Bronchial epithelial cell (primary cell): ENCODE data around the gene THSD4. TPM values are rescaled to one million over a fixed set of nuclear protein-coding genes. Genes with fewer than 3 reads are reported as not detected.

Experiments used
- DNase-seq: peaks from one replicate; pipeline ENCODE4 v3.0.0-alpha.2; 2010; ENCODE audit warnings: low read depth
- FAIRE-seq: peaks from 2 replicates; lab custom pipeline; 2011; peaks lifted over from hg19 to GRCh38; lab: Jason Lieb, UNC
- H3K27me3 ChIP-seq: 2 replicates; pipeline ENCODE4 v1.5.1; 2011; ENCODE audit warnings: low read length; ENCODE audit not compliant: control insufficient read depth, insufficient read depth
- H3K36me3 ChIP-seq: 2 replicates; pipeline ENCODE4 v1.5.1; 2011; ENCODE audit warnings: low read length; ENCODE audit not compliant: control insufficient read depth, insufficient read depth
- H3K4me3 ChIP-seq: 2 replicates; pipeline ENCODE4 v1.5.1; 2011; ENCODE audit warnings: mild to moderate bottlenecking, low read depth, low read length, control low read depth
- total RNA-seq: library from RNA; depleted of rRNA; stranded (reverse); fragments of >200 nt; gene quantifications from 2 replicates; pipeline ENCODE4 v1.2.1, GENCODE V29; 2014
- TF ChIP-seq, protein P1 (sequence below): IDR thresholded peaks from 2 replicates; pipeline ENCODE4 v1.5.1; 2011; ENCODE audit warnings: mild to moderate bottlenecking, moderate library complexity, low read length, control low read depth, inconsistent platforms; ENCODE audit not compliant: insufficient read depth, severe bottlenecking

THSD4 gene
- total RNA-seq, 1 donor from 2014 or later, result 14.5 TPM

DNA sequence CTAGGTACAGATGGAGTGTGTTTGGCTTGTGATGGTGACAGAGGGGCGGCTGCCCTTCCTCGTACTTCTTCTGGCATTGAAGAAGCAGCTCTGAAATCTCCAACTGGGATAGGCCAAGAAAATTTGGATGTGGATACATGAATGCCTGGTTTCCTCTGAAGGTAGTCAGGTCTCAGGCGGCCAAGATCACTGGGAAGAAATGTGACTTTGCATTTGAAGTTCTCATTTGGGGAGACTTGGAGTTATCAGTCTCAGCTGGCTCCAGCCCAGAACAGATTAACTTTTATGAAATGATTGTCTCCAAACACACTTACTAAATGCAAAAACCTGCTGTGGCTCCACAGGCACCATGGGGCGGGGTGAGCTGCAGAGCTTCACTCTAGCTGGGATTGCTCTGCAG is 215.9 kb downstream of the THSD4 start:
- H3K36me3 ChIP-seq, result no peaks in the 10 kb centered on the region
- no peaks in the 10 kb centered on the region for H3K27me3 ChIP-seq
- H3K4me3 ChIP-seq, result no peak overlapping the region
- FAIRE-seq, result no peak
- TF ChIP-seq, protein P1, sequence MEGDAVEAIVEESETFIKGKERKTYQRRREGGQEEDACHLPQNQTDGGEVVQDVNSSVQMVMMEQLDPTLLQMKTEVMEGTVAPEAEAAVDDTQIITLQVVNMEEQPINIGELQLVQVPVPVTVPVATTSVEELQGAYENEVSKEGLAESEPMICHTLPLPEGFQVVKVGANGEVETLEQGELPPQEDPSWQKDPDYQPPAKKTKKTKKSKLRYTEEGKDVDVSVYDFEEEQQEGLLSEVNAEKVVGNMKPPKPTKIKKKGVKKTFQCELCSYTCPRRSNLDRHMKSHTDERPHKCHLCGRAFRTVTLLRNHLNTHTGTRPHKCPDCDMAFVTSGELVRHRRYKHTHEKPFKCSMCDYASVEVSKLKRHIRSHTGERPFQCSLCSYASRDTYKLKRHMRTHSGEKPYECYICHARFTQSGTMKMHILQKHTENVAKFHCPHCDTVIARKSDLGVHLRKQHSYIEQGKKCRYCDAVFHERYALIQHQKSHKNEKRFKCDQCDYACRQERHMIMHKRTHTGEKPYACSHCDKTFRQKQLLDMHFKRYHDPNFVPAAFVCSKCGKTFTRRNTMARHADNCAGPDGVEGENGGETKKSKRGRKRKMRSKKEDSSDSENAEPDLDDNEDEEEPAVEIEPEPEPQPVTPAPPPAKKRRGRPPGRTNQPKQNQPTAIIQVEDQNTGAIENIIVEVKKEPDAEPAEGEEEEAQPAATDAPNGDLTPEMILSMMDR, result no peak
- no peak for DNase-seq

DNA sequence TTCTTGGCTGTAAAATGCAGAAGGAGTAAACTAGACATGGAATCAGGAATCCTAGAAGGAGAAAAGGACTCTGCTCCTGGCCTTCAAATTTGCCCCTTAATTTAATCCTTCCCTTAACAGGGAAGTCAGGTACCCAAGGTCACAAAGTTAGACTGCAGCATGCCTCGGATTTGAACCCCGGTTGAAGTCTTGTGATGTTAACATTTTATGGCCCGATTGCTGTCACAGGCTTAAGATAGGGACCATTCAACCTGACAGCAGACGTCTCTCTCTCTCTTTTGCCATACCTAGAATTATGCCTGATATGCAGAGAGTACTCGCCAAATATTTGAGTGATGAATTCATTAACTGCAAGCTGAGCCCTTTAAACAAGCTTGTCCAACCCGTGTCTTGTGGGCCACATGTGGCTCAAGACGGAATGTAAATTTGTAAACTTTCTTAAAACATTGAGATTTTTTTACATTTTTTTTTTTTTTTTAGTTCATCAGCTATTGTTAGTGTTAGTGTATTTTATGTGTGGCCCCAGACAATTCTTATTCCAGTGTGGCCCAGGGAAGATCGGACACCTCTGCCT is 217.2 kb downstream of the THSD4 start:
- FAIRE-seq (no peak), DNase-seq (no peak)
- Histone ChIP-seq H3K4me3 (no peak overlapping the region), H3K27me3 (no peaks in the 10 kb centered on the region), H3K36me3 (no peaks in the 10 kb centered on the region)
- TF ChIP-seq, protein P1, result no peak

DNA sequence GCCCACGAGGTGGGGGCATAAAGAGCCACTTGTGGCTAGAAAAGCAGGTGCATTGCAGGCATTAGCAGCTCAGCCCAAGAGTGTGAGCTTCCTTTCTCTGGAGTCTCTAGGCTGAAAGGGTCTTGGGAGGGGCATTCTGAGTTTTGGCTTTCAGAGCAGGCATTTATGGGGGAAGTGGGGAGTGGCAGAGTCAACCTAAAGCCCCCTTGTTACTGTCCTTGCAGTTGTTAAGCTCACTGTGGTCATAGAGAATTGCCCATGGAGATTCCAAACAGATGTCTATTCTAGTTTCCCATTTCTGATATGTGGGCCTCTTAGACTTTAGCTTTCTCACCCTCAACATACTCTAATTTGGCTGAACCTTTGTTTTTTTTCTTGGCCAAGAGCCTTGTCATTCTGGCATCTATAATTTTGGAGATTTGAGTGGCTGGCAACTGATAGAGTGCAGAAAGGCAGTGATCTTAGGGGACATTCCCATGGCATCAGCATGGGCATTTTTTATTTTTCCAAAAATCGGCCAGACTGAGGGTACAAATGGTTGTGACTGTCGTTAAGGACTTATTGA is 217.9 kb downstream of the THSD4 start:
- no peak overlapping the region for H3K4me3 ChIP-seq
- DNase-seq, result no peak
- no peaks in the 10 kb centered on the region for H3K27me3 ChIP-seq
- no peak for FAIRE-seq
- no peaks in the 10 kb centered on the region for H3K36me3 ChIP-seq
- TF ChIP-seq, protein P1, result no peak

DNA sequence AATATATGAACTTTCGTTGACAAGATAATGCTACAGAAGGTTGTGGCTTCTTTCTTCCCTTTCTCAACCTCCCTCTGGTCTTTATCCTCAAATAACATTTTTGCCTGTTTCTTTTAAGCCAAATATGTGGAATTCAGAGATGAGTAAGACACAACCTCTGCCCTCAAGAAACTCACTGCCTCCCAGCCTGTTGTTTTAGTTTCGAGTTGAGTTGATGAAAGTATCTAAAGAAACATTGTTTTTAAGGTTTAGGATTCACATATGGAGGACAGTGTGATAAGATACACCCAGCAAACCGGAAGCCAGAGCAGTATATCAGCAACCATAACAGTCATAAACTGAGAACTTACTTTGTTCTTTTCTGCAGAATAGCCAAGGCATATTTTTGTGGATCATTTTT is 218.6 kb downstream of the THSD4 start:
- H3K4me3 ChIP-seq, result no peak overlapping the region
- TF ChIP-seq, protein P1, result no peak
- FAIRE-seq (no peak), DNase-seq (no peak)
- H3K36me3 ChIP-seq, result no peaks in the 10 kb centered on the region
- H3K27me3 ChIP-seq, result no peaks in the 10 kb centered on the region

DNA sequence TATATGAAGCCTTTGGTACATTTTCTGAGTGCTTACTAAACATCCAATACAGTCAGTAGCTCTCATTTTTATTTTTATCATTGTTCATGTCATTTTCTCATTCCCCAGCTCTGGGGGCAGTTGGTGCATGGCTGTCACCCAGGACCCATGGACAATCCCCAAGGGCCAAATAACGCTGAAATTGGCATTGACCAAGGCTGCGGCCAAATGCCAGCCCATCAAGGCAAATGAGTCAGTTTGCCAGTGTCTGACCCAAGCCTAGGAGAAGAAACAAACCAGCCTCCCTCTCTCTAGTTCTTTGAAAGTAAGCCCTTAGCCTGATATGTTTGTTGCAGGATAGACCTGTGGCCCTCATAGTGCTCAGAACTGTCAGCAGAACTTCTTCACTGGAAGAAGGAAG is 219.2 kb downstream of the THSD4 start:
- TF ChIP-seq, protein P1, result no peak
- DNase-seq (no peak), FAIRE-seq (peak; percentile 43)
- no peak overlapping the region for H3K4me3 ChIP-seq
- H3K36me3 ChIP-seq, result no peaks in the 10 kb centered on the region
- no peaks in the 10 kb centered on the region for H3K27me3 ChIP-seq

DNA sequence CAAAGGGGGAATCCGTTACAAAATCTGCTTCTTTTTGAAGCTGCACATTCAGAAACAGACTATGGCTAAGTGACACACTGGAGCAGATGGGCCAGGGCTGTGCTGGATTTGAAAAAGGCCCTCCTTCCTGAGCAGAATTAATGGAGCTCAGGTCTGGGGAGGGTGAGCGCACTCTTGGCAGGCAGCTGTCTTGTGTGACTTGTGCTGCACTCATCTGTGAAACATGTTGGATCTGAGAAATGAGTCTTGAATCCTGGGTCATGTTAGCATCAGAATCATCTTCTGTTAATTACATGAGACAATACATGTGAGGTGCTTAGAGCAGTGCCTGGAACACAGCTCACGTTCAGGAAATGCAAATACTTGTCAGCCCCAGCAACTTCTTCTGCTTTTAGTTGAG is 219.6 kb downstream of the THSD4 start:
- H3K36me3 ChIP-seq, result no peaks in the 10 kb centered on the region
- FAIRE-seq (no peak), DNase-seq (no peak)
- TF ChIP-seq, protein P1, result no peak
- H3K4me3 ChIP-seq, result no peak overlapping the region
- H3K27me3 ChIP-seq, result no peaks in the 10 kb centered on the region
